DLD1 (cell line): ENCODE data around the gene SETD9.

ENCODE experiments used
- in situ Hi-C: cut with HindIII; loops from 2 replicates; pipeline ENCODE4 v1.10.0; 2017; ENCODE audit warnings: low sequenced_read_pairs

SETD9 gene, protein sequence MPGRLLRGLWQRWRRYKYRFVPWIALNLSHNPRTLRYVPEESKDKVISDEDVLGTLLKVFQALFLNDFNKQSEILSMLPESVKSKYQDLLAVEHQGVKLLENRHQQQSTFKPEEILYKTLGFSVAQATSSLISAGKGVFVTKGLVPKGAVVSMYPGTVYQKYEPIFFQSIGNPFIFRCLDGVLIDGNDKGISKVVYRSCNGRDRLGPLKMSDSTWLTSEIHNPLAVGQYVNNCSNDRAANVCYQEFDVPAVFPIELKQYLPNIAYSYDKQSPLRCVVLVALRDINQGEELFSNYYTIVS

DNA sequence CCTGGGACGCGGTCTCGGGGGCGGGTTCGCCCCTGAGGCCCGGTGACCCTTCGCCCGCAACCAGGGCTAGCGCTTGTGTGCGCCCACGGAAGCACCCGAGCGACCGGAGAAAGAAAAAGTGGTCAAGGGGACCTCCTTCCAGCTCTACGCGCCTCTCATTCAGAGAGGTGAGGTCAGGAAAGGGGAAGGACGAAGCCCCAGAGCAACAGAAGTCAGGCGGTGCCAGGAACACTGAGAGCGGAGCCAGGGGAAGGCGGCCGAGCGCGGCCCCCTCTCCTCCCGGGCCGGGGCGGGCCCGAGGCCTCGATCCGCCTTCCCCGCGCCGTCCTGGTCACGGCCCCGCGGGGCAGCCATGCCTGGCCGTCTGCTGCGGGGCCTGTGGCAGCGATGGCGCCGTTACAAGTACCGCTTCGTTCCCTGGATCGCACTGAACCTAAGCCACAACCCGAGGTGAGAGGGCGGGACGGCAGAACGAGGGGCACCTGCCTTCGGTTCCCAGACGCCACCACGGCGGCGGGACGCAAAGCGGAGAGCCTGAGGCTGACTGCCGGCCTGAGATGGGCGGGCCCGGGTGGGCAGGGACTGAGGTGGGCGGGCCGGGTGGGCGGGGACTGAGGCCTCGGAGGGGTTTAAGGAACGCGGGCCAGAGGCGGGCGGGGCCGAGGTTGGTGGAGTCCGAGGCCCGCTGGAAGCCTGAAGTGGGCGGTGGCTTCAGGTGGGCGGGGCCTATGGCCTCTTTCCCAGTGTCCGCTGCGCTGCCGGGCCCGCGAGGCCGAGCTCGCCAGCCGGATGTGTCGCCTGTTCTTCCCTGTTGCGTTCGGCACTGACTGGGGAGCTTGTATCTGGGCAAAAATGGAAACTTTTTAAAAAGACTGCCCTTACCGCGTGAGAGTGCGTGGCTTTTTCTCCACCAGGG is at the start of gene SETD9:
TSS of gene SETD9 (plus strand) at position 303 of the 916 bp plus-strand sequence. CDS start at position 353, 50 bp downstream.
- in situ Hi-C loops, result loop anchor here (25.0 kb wide), 1 partner anchor 353 kb away; no protein-coding TSS in a partner anchor

DNA sequence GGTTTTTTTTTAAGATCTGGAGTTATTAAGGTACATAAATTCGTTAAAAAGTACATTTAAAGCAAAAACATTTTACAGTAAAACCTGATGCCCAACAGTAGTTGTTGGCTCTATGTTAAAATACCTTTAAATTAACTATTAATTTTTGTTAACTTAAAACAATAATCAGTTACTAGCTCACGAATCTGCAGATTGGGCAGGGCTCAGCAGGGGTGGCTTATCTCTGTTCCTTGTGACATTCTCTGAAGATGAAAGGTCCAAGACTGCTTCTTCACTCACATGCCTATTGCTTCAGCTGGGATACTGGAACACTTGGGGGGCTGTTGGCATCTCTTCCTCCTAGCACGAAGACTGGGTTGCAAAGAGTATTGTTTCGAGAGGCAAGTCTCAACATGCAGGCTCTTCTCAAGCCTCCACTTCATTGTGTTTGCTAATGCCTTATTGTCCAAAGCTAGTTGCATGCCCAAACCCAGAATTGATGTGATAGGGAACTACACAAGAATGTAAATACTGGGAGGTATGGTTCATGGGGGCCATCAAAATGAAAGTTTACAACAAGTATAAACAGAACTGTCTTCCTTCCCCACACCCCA is 47.4 kb upstream of the SETD9 start:
- in situ Hi-C loops, result no loop called here

DNA sequence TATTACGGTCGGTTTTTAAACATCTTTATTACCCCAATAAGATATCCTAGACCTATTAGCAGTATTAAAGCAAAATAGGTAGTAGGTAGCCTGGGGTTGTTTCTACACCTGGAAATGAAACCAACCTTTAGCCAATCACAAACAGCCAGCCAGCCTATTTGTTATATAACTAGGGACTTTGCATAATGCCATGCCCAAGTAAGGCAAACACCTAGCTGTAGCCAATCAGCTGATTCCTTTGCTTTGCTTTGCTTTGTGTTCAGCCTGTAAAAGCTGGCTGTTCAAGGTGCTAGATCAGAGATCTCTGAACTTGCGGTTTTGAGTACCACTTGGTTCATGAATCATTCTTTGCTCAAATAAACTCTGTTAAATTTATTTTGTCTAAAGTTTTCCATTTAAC is 46.5 kb upstream of the SETD9 start:
- in situ Hi-C loops, result no loop called here

DNA sequence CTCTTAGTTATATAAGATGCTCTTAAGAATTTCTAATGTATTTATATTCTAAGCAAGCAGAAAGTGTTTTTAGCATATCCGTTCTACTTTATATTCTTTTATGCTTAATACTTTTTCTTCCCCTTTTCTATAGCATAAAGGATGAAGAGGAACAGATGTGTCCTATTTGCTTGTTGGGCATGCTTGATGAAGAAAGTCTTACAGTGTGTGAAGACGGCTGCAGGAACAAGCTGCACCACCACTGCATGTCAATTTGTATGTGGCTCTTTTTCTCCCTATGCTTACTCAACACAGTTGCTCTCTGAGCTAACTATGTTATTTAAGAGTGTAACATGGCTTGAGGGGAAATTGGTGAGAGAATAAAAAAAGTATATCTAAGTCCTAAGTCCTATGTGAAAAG is 37.6 kb upstream of the SETD9 start:
- in situ Hi-C loops, result no loop called here

DNA sequence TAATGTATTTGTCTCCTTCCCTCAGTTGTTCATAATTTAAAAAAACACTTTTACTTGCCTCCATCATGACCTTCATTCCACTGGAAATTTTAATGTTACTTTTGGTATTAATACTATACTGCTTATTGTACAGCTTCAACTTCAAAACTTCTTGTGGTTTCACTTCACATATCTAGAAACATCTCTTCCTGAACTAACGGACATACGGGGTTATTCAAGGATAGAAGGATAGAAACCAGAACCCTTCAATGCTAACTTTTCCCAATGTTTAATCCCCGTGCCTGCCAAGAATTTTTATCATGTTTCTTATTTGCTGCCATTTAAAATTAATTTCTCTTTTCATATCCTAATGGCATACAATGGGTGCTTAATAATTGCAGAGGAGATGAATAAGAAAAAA is 36.3 kb upstream of the SETD9 start:
- in situ Hi-C loops, result no loop called here

DNA sequence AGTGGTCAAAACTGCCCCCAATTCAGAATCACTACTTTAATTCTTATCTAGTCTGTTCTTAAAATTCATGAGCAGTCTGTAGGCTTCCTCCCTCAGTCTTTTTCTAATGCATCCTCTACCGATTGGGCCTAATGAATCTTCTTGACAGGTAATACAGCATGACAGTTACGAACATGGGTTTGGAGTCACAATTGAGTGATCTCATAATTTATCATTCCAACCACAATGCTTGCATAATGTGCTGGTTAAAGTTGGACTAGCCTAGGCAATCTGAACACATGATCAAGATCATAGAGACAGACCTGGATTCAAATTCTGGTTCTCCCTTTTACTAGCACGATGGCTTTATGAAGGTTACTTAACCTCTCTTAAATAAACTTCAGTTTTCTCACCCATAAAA is 33.1 kb upstream of the SETD9 start:
- in situ Hi-C loops, result no loop called here

DNA sequence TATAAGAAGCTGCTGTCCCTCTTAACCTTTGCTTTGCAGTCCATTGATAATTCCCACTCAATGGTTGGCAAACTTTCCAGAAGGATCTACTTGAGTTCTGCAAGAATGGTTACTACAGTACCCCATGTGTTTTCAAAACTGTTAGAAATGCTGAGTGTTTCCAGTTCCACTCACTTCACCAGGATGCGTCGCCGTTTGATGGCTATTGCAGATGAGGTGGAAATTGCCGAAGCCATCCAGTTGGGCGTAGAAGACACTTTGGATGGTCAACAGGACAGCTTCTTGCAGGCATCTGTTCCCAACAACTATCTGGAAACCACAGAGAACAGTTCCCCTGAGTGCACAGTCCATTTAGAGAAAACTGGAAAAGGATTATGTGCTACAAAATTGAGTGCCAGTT is 27.8 kb upstream of the SETD9 start:
- in situ Hi-C loops, result no loop called here

DNA sequence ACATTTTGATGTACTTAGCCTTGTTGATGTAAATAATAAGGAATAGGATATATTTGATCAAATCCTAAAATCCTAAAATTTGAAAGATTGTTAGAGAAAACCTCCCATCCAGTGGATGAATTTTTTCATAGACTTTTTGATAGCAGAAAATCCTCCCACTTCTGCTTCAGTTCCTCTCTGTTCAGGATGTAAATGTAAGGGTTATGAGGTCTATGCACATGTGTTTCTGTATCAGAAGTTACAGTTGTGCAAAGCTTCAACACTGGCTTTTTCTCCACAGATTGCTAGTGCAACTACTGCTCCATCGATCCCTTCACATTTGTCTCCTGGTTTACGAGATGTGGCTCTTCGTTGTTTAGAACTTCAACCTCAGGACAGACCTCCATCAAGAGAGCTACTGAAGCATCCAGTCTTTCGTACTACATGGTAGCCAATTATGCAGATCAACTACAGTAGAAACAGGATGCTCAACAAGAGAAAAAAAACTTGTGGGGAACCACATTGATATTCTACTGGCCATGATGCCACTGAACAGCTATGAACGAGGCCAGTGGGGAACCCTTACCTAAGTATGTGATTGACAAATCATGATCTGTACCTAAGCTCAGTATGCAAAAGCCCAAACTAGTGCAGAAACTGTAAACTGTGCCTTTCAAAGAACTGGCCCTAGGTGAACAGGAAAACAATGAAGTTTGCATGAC is 16.0 kb upstream of the SETD9 start:
- in situ Hi-C loops, result no loop called here

DNA sequence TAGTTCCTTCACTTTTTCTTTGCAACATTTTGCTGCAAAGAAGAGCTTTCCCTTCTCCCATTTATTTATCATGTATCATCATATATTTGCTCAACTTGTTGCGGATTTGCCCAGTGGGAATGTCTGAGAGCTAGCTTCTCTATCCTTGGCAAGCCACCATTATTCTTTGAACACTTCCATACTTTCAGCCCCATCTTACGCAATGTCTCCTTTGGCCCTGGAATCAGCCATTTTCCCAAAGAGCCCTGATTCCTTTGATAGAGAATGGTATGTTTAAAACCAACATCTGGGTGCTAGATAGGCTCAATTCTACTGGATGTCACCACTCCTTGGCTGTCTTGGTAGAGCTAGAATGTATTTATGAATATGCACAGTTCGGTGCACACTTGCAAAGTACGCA is 12.6 kb upstream of the SETD9 start:
- in situ Hi-C loops, result no loop called here

DNA sequence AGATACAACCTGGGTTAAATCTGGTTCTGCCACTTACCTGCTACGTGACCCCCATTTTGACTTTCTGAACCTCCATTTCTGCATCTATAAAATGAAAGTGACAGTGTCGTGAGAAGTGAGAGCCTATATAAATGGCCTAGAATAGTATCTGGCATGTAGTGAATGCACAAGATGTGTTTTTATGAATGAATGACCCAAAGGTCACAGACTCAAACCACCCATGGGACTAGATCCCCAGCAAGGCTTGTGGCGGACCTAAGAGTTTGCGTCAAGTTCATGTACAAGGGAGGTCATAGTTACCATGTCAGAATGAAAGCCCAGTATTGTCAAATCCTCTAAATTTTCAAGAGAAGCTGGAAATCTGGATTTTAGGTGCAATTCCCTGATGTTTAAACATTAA is 11.2 kb upstream of the SETD9 start:
- in situ Hi-C loops, result no loop called here

DNA sequence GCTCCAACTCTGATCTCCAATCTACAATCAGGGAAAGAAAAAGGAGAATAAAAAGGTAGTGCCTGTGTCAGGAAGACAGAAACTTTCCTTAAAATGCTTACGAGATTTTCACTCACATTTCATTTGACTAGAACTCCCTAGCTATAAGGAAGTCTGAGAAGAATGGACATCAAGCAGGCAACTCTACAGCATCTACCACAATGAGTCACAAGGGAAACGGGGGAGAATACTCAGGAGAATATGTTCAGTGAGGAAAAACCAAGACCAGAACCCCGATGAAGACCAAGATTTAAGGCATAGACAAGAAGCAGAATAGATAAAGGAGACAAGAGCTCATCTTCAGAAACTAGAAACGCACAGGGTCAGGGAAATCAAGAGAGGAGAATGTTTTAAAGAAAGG is 9.0 kb upstream of the SETD9 start:
- in situ Hi-C loops, result loop anchor here (25.0 kb wide), 1 partner anchor 362 kb away; no protein-coding TSS in a partner anchor

DNA sequence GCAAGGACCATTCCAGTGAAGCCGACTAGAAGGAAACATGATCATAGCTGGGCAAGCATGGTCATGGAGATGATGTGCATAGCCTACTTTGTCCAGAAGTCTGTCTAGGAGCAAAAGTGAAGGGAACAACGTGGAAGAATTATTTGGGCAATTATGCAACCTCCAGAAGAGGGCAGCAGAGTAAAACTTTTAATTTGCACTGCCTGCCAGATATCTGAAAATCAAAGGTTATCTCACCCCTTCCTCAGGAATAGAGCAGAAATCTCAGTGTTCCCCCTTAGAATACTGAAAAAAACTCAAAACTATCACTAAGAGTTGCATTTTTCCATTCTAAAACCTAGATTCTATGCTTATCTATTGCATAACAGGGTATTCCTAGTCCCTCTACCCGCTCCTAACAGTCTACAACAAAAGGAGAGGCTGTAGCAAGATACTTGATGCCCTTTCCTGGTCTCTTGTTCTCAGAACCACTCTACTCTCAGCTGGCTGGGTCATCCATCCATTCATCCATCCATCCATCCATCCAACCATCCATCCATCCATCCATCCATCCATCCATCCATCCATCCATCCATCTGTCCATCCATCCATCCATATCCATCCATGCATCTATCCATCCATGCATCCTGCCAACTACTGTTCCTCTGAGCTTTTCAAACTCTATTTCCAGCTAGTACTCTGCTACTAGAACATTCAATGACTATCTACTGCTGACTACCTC is 8.4 kb upstream of the SETD9 start:
- in situ Hi-C loops, result loop anchor here (25.0 kb wide), 1 partner anchor 361 kb away; no protein-coding TSS in a partner anchor

DNA sequence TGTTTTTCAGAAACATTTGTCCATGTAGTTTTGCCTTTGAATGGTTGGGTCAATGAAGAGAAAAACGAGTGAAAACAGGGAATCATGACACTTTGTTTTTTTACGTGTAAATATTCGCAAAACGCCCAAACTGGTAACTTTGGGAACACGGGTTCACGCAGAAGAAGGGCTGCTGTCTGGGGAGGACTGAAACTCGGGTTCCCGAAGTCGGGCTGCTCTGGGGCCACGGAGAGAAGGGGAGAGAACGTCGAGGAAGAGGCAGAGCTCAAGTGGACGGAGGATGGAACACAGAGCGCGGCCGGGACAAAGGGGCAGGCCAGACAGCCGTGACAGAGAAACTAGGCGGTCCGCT is 478 bp upstream of the SETD9 start:
- in situ Hi-C loops, result loop anchor here (25.0 kb wide), 1 partner anchor 353 kb away; no protein-coding TSS in a partner anchor

DNA sequence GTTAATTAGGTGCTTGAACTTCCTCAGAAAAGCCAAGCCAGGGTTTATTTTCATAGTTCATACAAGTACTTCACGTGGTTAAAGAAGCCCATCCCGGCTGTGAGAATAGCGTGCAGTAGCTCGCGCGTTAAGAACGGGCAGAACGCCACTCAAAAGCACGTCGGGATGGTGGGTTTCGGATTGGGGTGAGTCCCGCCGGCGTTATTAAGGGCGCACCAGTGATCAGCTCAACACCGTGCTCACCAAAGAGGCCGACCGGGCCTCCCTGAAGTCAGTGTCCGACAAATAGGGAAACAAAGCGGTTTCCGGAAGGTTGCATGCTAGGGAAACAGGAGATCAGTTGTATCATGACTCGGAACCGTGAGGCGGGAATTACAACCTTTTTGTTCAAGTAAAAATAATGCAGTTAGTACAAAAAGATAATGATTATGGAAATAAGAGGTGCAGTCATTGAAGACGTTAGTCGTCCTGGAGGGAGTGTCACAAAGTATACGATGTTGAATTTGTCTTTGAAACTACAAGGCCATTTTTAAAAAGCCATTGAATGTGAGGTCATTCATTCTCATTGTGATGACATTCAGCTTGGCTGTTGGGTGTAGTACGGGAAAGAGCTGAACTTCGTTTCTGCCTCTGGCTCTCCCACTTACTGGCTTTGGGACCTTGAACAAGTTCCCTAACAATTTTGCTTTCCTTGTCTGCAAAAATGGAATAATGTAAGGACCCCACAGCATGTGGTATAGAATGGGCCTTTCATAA is 992 bp downstream of the SETD9 start:
- in situ Hi-C loops, result loop anchor here (25.0 kb wide), 1 partner anchor 352 kb away; no protein-coding TSS in a partner anchor

DNA sequence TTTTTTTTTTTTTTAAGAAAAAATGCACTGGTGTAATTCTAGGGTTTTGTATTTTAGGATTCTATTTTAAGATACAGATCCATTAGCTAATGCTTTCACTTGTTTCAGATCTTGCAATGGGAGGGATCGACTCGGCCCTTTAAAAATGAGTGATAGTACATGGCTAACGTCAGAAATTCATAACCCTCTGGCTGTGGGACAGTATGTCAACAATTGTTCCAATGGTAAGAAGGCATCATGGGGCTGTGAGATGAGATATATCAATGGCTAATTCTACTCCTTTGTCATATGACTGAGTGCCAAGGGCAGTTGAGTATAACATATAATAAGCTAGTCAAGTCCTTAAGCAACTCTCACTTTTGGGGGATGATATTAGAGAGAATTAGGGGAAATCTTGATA is 4.4 kb downstream of the SETD9 start:
- in situ Hi-C loops, result loop anchor here (25.0 kb wide), 1 partner anchor 349 kb away; no protein-coding TSS in a partner anchor

DNA sequence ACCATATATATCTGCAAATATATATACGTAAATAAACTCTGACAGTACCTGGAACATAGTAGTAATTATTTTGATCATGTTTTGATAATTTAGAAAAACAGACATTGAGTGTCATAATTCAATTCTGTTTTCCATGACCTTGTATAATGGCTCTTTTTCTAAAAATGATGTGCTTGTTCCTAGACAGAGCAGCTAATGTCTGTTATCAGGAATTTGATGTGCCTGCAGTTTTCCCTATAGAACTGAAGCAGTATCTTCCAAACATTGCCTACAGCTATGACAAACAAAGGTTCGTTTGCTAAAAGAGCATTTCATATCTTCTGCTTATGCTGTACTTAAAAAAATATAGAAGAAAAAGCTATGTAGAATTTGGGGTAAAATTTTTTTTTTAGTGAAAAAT is 5.3 kb downstream of the SETD9 start:
- in situ Hi-C loops, result loop anchor here (25.0 kb wide), 1 partner anchor 348 kb away; no protein-coding TSS in a partner anchor

DNA sequence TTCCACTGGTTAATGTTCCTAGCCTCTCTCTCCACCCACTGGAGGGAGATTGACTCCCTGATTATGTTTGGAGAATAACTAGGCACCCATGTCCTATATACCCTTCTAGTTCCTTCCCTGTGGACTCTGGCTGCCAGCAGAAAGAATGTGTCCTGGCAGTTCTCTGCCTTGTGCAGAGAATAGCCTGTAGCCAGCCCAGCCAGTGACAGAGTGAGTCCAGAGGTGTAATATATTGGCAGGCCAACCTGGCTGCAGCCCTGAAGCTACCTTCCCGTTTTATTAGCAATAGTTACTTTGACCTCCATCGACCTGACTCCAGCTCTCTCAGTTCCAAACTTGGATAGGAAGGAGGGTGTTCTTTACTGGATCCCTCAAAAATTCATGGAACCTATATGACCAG is 8.1 kb downstream of the SETD9 start:
- in situ Hi-C loops, result loop anchor here (25.0 kb wide), 1 partner anchor 345 kb away; no protein-coding TSS in a partner anchor

DNA sequence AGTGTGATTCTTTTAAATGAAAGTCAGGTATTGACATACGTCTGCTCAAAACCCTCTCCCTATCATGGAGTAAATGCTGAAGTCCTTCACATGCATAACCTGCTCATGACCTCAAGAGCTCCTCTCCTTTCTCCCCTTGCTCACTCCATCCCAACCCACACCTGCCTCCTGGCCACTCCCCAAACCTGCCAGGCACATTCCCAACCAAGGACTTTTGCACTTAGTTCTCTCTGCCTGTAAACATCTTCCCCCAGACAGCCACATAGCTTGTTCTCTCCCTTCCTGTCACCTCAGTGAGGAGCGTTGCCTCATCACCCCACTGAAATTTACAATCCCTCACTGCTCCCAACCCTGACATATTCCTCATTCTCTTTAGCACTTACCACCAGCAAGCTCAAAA is 8.7 kb downstream of the SETD9 start:
- in situ Hi-C loops, result loop anchor here (25.0 kb wide), 1 partner anchor 344 kb away; no protein-coding TSS in a partner anchor
